IMR-90 (cell line): ENCODE results near the gene EGFL7. TPM values are rescaled to one million over a fixed set of nuclear protein-coding genes. Genes with fewer than 3 reads are reported as not detected.

Experiments
- ATAC-seq: fragments of 200-7000 bp; cut with Tn5 transposase; 2 replicates; pipeline ENCODE4 v1.9.1; 2020; ENCODE audit warnings: low read depth, mild to moderate bottlenecking, moderate library complexity
- BruUV-seq: library from RNA; stranded (reverse); fragments of 400-500 nt; replicated peaks from 2 replicates; lab custom pipeline; 2021; lab: Mats Ljungman, UMichigan
- CTCF ChIA-PET: fragments of 300-600 bp; formaldehyde crosslinking; extraction: SDS; loops from one replicate; lab custom pipeline; 2021; ENCODE audit warnings: antibody characterized with exemption; lab: Yijun Ruan, JAX
- POLR2A ChIA-PET: fragments of 300-600 bp; sonication (Branson Sonifier 250); formaldehyde crosslinking; loops from one replicate; lab custom pipeline; 2022; ENCODE audit warnings: antibody characterized with exemption; ENCODE audit not compliant: unreplicated experiment; lab: Charles Lee
- DNase-seq: peaks from one replicate; pipeline ENCODE4 v3.0.0; 2013
- H2AFZ ChIP-seq: replicated peaks from 2 replicates; pipeline ENCODE3; 2013; ENCODE audit warnings: low read length, mild to moderate bottlenecking; ENCODE audit not compliant: poor library complexity
- H2AK5ac ChIP-seq: 2 replicates; pipeline ENCODE4 v1.6.1; 2013; ENCODE audit warnings: low read depth, low read length, inconsistent platforms
- H2AK9ac ChIP-seq: replicated peaks from 2 replicates; pipeline ENCODE3; 2013; ENCODE audit warnings: mild to moderate bottlenecking, low read depth, low read length, moderate library complexity; ENCODE audit not compliant: poor library complexity
- H2BK120ac ChIP-seq: 2 replicates; pipeline ENCODE4 v1.6.1; 2013; ENCODE audit warnings: low read depth, low read length, inconsistent platforms
- H2BK15ac ChIP-seq: 3 replicates; pipeline ENCODE4 v1.6.1; 2013; ENCODE audit warnings: low read depth, low read length, inconsistent platforms
- H2BK20ac ChIP-seq: 2 replicates; pipeline ENCODE4 v1.6.1; 2013; ENCODE audit warnings: low read depth, mild to moderate bottlenecking, inconsistent platforms, low read length, moderate library complexity
- H2BK5ac ChIP-seq: 2 replicates; pipeline ENCODE4 v1.6.1; 2013; ENCODE audit warnings: mild to moderate bottlenecking, low read depth, low read length, inconsistent platforms; ENCODE audit not compliant: poor library complexity, severe bottlenecking
- H3K14ac ChIP-seq: replicated peaks from 2 replicates; pipeline ENCODE4 v1.6.1; 2013; ENCODE audit warnings: low read depth, low read length, inconsistent platforms
- H3K18ac ChIP-seq: 2 replicates; pipeline ENCODE4 v1.6.1; 2013; ENCODE audit warnings: low read depth, low read length, control low read depth
- H3K23ac ChIP-seq: 2 replicates; pipeline ENCODE4 v1.6.1; 2013; ENCODE audit warnings: low read depth, low read length, inconsistent platforms
- H3K27ac ChIP-seq: 2 replicates; pipeline ENCODE4 v1.5.1; 2013; ENCODE audit warnings: mild to moderate bottlenecking, control low read depth, low read length; ENCODE audit not compliant: insufficient read depth
- H3K27me3 ChIP-seq: 2 replicates; pipeline ENCODE4 v1.6.1; 2013; ENCODE audit warnings: low read length; ENCODE audit not compliant: control insufficient read depth, insufficient read depth
- H3K36me3 ChIP-seq: 2 replicates; pipeline ENCODE4 v1.6.1; 2013; ENCODE audit warnings: low read length, mixed read lengths; ENCODE audit not compliant: control insufficient read depth, insufficient read depth
- H3K4ac ChIP-seq: 2 replicates; pipeline ENCODE4 v1.6.1; 2013; ENCODE audit warnings: low read depth, low read length, inconsistent platforms
- H3K4me1 ChIP-seq: 2 replicates; pipeline ENCODE4 v1.6.1; 2013; ENCODE audit warnings: low read length, mixed read lengths; ENCODE audit not compliant: control insufficient read depth, insufficient read depth
- H3K4me2 ChIP-seq: 2 replicates; pipeline ENCODE4 v1.6.1; 2013; ENCODE audit warnings: low read depth, mild to moderate bottlenecking, control low read depth, low read length, moderate library complexity
- H3K4me3 ChIP-seq: 2 replicates; pipeline ENCODE4 v1.5.1; 2013; ENCODE audit warnings: low read depth, mild to moderate bottlenecking, control low read depth, low read length, moderate library complexity; ENCODE audit not compliant: insufficient read depth
- H3K56ac ChIP-seq: 2 replicates; pipeline ENCODE4 v1.6.1; 2013; ENCODE audit warnings: low read length, inconsistent platforms; ENCODE audit not compliant: insufficient read depth; ENCODE audit errors: extremely low read depth
- H3K79me1 ChIP-seq, 2 experiments: 2 replicates each; pipeline ENCODE4 v1.6.1; 2013; ENCODE audit warnings: low read length in 2 of 2, inconsistent platforms in 1 of 2, low read depth in 1 of 2
- H3K9ac ChIP-seq: 2 replicates; pipeline ENCODE4 v1.6.1; 2013; ENCODE audit warnings: low read depth, low read length, control low read depth
- H3K9me1 ChIP-seq: 2 replicates; pipeline ENCODE4 v1.6.1; 2013; ENCODE audit warnings: low read length, inconsistent platforms; ENCODE audit not compliant: insufficient read depth
- H3K9me3 ChIP-seq: 2 replicates; pipeline ENCODE4 v1.6.1; 2013; ENCODE audit warnings: low read length; ENCODE audit not compliant: control insufficient read depth, insufficient read depth
- H4K20me1 ChIP-seq: 2 replicates; pipeline ENCODE4 v1.6.1; 2013; ENCODE audit warnings: low read length, inconsistent platforms; ENCODE audit not compliant: insufficient read depth
- H4K5ac ChIP-seq: 2 replicates; pipeline ENCODE4 v1.6.1; 2013; ENCODE audit warnings: mild to moderate bottlenecking, low read depth, low read length, control low read depth
- H4K8ac ChIP-seq, 2 experiments: 2 replicates each; pipeline ENCODE4 v1.6.1; 2013; ENCODE audit warnings: low read depth in 2 of 2, low read length in 2 of 2, control low read depth in 1 of 2, inconsistent platforms in 1 of 2
- H4K91ac ChIP-seq: 2 replicates; pipeline ENCODE4 v1.6.1; 2013; ENCODE audit warnings: low read depth, low read length, inconsistent platforms; ENCODE audit not compliant: insufficient read depth
- BHLHE40 ChIP-seq: fragments of 150-350 bp; IDR thresholded peaks from 2 replicates; pipeline ENCODE4 v1.6.1; 2016; ENCODE audit warnings: mild to moderate bottlenecking, low read depth, low read length
- CEBPB ChIP-seq: IDR thresholded peaks from 2 replicates; pipeline ENCODE4 v1.6.1; 2012; ENCODE audit warnings: low read depth, low read length, improper control_type of control experiment
- CHD1 ChIP-seq: IDR thresholded peaks from 2 replicates; pipeline ENCODE4 v1.6.1; 2012; ENCODE audit warnings: low read depth, low read length, improper control_type of control experiment
- FOS ChIP-seq: fragments of 150-350 bp; IDR thresholded peaks from 2 replicates; pipeline ENCODE4 v1.6.1; 2016; ENCODE audit warnings: low read depth, low read length
- MAFK ChIP-seq: IDR thresholded peaks from 2 replicates; pipeline ENCODE4 v1.6.1; 2012; ENCODE audit warnings: low read depth, low read length, improper control_type of control experiment
- MAZ ChIP-seq: IDR thresholded peaks from 2 replicates; pipeline ENCODE4 v1.6.1; 2012; ENCODE audit warnings: low read depth, mild to moderate bottlenecking, low read length, improper control_type of control experiment, moderate library complexity, borderline replicate concordance
- MXI1 ChIP-seq: IDR thresholded peaks from 2 replicates; pipeline ENCODE4 v1.6.1; 2012; ENCODE audit warnings: low read depth, mild to moderate bottlenecking, low read length, moderate library complexity, borderline replicate concordance
- NFE2L2 ChIP-seq: fragments of 150-350 bp; IDR thresholded peaks from 2 replicates; pipeline ENCODE4 v1.6.1; 2016; ENCODE audit warnings: low read depth, mild to moderate bottlenecking, low read length
- POLR2A ChIP-seq: IDR thresholded peaks from 2 replicates; pipeline ENCODE4 v1.6.1; 2012; ENCODE audit warnings: mild to moderate bottlenecking, low read depth, low read length
- RAD21 ChIP-seq: IDR thresholded peaks from 2 replicates; pipeline ENCODE4 v1.6.1; 2012; ENCODE audit warnings: low read length, improper control_type of control experiment
- RCOR1 ChIP-seq: IDR thresholded peaks from 2 replicates; pipeline ENCODE4 v1.6.1; 2012; ENCODE audit warnings: mild to moderate bottlenecking, low read length, improper control_type of control experiment; ENCODE audit not compliant: insufficient replicate concordance
- RFX5 ChIP-seq: IDR thresholded peaks from 2 replicates; pipeline ENCODE4 v1.8.0; 2012; ENCODE audit warnings: low read depth, mild to moderate bottlenecking, low read length, moderate library complexity
- SMC3 ChIP-seq: fragments of 150-350 bp; IDR thresholded peaks from 2 replicates; pipeline ENCODE4 v1.6.1; 2016; ENCODE audit warnings: low read depth, mild to moderate bottlenecking, antibody characterized with exemption, low read length, moderate library complexity
- WGBS, 2 experiments: methylation state at CpG; one replicate each; pipeline versions ENCODE4 v1.1.5 to v1.1.7; 2013; ENCODE audit warnings: missing lambda C conversion rate in 2 of 2; ENCODE audit not compliant: insufficient read length in 1 of 2; ENCODE audit errors: extremely low coverage in 2 of 2; 5-methylcytosine and 5-hydroxymethylcytosine counted together
- dilution Hi-C: fragments of 300-500 bp; cut with HindIII; formaldehyde crosslinking; loops from one replicate; pipeline ENCODE4 v1.14.3; 2018; ENCODE audit warnings: low sequenced_read_pairs; ENCODE audit not compliant: unreplicated experiment
- in situ Hi-C: fragments of 300-500 bp; cut with MboI; formaldehyde crosslinking; loops from 3 replicates; pipeline ENCODE4 v1.14.3; 2019; ENCODE audit warnings: low sequenced_read_pairs, inconsistent platforms, mixed read lengths
- intact Hi-C: fragments of 100-400 bp; cut with micrococcal nuclease; formaldehyde crosslinking; loops from 2 replicates; pipeline ENCODE4 v1.10.0; 2022
- polyA plus RNA-seq, 3 experiments: library from polyadenylated mRNA; depleted of rRNA; stranded (reverse); fragments of >200 nt; gene quantifications; 2 replicates each; pipeline ENCODE4 v1.2.3, GENCODE V29; 2012; ENCODE audit warnings: low replicate concordance in 1 of 3
- total RNA-seq: library from RNA; depleted of rRNA; stranded (reverse); fragments of >200 nt; gene quantifications from 2 replicates; pipeline ENCODE4 v1.2.3, GENCODE V29; 2012
- TF ChIP-seq, protein P1 (sequence below): fragments of 150-350 bp; IDR thresholded peaks from 2 replicates; pipeline ENCODE4 v1.6.1; 2017; ENCODE audit warnings: mild to moderate bottlenecking, antibody characterized with exemption, low read length, low read depth
- TF ChIP-seq, protein P2 (sequence below): conservative IDR thresholded peaks from 2 replicates; pipeline ENCODE4 v1.5.1; 2012; ENCODE audit warnings: mild to moderate bottlenecking, low read depth, low read length, improper control_type of control experiment
- TF ChIP-seq, protein P3 (sequence below): fragments of 150-350 bp; IDR thresholded peaks from 2 replicates; pipeline ENCODE4 v1.6.1; 2016; ENCODE audit warnings: low read depth, mild to moderate bottlenecking, low read length, moderate library complexity, borderline replicate concordance

Gene EGFL7
- total and polyA plus RNA-seq, 2 of the 4 experiments (the other 2 are of a cell fraction): 2.2 to 10.4 TPM

DNA sequence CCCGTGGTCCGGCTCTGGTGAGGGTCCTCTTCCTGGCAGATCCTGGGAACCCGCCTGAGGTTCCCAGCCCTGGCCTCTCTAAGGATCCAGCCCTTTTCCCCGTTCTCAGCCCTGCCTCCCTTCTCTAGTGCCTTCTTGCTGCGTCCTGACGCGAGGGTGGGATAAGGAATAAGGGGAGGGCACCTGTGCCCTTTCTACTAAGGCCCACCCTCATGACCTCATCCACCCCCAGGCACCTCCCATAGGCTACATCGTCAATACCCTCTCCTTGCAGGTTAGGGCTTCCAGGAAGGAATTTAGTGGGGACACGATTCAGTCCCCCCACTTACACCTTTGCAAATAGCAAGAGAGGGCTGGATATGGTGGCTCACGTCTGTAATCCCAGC is 38.9 kb downstream of the EGFL7 start:
- H4K5ac ChIP-seq: no peak overlapping the region
- ATAC-seq: no peak

More for the DNA sequence above, 38.9 kb downstream of the EGFL7 start:
- dilution Hi-C loops (no loop called here), intact Hi-C loops (no loop called here), in situ Hi-C loops (no loop called here)
- H4K8ac ChIP-seq: no peak overlapping the region
- H3K18ac ChIP-seq: no peak overlapping the region
- H2AFZ ChIP-seq: no peak overlapping the region
- H2BK20ac ChIP-seq: no peak overlapping the region
- no peak overlapping the region for H2BK15ac ChIP-seq
- no peak overlapping the region for H3K4me2 ChIP-seq
- no peak overlapping the region for H3K23ac ChIP-seq
- no TSS peak for BruUV-seq
- no peak overlapping the region for H3K9ac ChIP-seq
- no peaks in the 10 kb centered on the region for H3K9me3 ChIP-seq
- H2AK5ac ChIP-seq: no peak overlapping the region
- H3K36me3 ChIP-seq: no peaks in the 10 kb centered on the region
- CTCF ChIA-PET: no interaction called here
- DNase-seq: no peak
- no peak overlapping the region for H3K4me3 ChIP-seq
- H3K4ac ChIP-seq: no peak overlapping the region
- no peak overlapping the region for H4K91ac ChIP-seq
- H4K20me1 ChIP-seq: no peaks in the 10 kb centered on the region
- H3K9me1 ChIP-seq: no peaks in the 10 kb centered on the region
- no peak overlapping the region for H2AK9ac ChIP-seq
- TF ChIP-seq CHD1 (no peak), NFE2L2 (no peak), MAZ (no peak), POLR2A (no peak), RAD21 (no peak), SMC3 (no peak), RFX5 (no peak), BHLHE40 (no peak), MAFK (no peak), RCOR1 (no peak), CEBPB (no peak), FOS (no peak), MXI1 (no peak)
- TF ChIP-seq, protein P1, sequence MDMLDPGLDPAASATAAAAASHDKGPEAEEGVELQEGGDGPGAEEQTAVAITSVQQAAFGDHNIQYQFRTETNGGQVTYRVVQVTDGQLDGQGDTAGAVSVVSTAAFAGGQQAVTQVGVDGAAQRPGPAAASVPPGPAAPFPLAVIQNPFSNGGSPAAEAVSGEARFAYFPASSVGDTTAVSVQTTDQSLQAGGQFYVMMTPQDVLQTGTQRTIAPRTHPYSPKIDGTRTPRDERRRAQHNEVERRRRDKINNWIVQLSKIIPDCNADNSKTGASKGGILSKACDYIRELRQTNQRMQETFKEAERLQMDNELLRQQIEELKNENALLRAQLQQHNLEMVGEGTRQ: no peak
- TF ChIP-seq, protein P2, sequence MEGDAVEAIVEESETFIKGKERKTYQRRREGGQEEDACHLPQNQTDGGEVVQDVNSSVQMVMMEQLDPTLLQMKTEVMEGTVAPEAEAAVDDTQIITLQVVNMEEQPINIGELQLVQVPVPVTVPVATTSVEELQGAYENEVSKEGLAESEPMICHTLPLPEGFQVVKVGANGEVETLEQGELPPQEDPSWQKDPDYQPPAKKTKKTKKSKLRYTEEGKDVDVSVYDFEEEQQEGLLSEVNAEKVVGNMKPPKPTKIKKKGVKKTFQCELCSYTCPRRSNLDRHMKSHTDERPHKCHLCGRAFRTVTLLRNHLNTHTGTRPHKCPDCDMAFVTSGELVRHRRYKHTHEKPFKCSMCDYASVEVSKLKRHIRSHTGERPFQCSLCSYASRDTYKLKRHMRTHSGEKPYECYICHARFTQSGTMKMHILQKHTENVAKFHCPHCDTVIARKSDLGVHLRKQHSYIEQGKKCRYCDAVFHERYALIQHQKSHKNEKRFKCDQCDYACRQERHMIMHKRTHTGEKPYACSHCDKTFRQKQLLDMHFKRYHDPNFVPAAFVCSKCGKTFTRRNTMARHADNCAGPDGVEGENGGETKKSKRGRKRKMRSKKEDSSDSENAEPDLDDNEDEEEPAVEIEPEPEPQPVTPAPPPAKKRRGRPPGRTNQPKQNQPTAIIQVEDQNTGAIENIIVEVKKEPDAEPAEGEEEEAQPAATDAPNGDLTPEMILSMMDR: no peak
- TF ChIP-seq, protein P3, sequence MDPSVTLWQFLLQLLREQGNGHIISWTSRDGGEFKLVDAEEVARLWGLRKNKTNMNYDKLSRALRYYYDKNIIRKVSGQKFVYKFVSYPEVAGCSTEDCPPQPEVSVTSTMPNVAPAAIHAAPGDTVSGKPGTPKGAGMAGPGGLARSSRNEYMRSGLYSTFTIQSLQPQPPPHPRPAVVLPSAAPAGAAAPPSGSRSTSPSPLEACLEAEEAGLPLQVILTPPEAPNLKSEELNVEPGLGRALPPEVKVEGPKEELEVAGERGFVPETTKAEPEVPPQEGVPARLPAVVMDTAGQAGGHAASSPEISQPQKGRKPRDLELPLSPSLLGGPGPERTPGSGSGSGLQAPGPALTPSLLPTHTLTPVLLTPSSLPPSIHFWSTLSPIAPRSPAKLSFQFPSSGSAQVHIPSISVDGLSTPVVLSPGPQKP: no peak
- H3K56ac ChIP-seq: no peak overlapping the region
- POLR2A ChIA-PET: no interaction called here
- no peak overlapping the region for H2BK5ac ChIP-seq
- no peak overlapping the region for H3K14ac ChIP-seq
- no peak overlapping the region for H2BK120ac ChIP-seq
- H3K27ac ChIP-seq: no peak overlapping the region
- WGBS, 2 experiments: no CpG with 5 or more reads among the region's 10 CpGs
- no peaks in the 10 kb centered on the region for H3K79me1 ChIP-seq
- peaks cover 25% of the 10 kb centered on the region for H3K27me3 ChIP-seq
- H3K4me1 ChIP-seq: 0 out of 2 replicates have a peak, but pooled peaks cover 2% of the 10 kb centered on the region
